Activated CD8-positive, alpha-beta T cell treated with anti-CD3 and anti-CD28 coated beads, Interleukin-2, amount 10 ng/mL, durations not matched to agents 7 days and 5 days (primary cell): ENCODE data around the gene SNTB2. TPM values are rescaled to one million over a fixed set of nuclear protein-coding genes. Genes with fewer than 3 reads are reported as not detected.
A peak's percentile ranks its signal among the peaks of the same experiment; 100 is the strongest.

Source experiments
- ATAC-seq: fragments of 150-1000 bp; cut with Tn5 transposase; one replicate; pipeline ENCODE4 v1.10.0; 2021; ENCODE audit warnings: moderate library complexity
- CTCF ChIA-PET: fragments of 350-600 bp; sonication (Branson Sonifier 250); formaldehyde crosslinking; loops from one replicate; lab custom pipeline; 2021; ENCODE audit warnings: antibody characterized with exemption; lab: Charles Lee
- POLR2A ChIA-PET: fragments of 350-600 bp; sonication (Branson Sonifier 250); formaldehyde crosslinking; loops from one replicate; lab custom pipeline; 2021; ENCODE audit warnings: antibody characterized with exemption; lab: Charles Lee
- DNase-seq: peaks from one replicate; pipeline ENCODE4 v3.0.0-alpha.2; 2020
- H3K27ac Mint-ChIP-seq: one replicate; pipeline ENCODE4 v1.8.0; 2021; ENCODE audit warnings: mild to moderate bottlenecking, mixed read lengths
- H3K27me3 Mint-ChIP-seq: one replicate; pipeline ENCODE4 v1.8.0; 2021; ENCODE audit warnings: low read depth, mixed read lengths
- H3K36me3 Mint-ChIP-seq: one replicate; pipeline ENCODE4 v1.8.0; 2021; ENCODE audit warnings: low read depth, mixed read lengths
- H3K4me1 Mint-ChIP-seq: one replicate; pipeline ENCODE4 v1.8.0; 2021; ENCODE audit warnings: low read depth, mixed read lengths
- H3K4me3 Mint-ChIP-seq: one replicate; pipeline ENCODE4 v1.8.0; 2021; ENCODE audit warnings: mild to moderate bottlenecking, mixed read lengths
- H3K9me3 Mint-ChIP-seq: one replicate; pipeline ENCODE4 v1.8.0; 2022; ENCODE audit warnings: mixed read lengths; ENCODE audit not compliant: insufficient read depth
- total RNA-seq, 2 experiments: library from RNA; stranded (reverse); gene quantifications; one replicate each; pipeline ENCODE4 v1.2.3, GENCODE V29; 2021

Gene SNTB2
- total RNA-seq, 2 experiments from 2014 or later: 24.3 to 25.5 TPM

GRCh38 chr16:69321080-69321479 is 134.1 kb downstream of the SNTB2 start:
- H3K27ac Mint-ChIP-seq: no peak overlapping the region
- ChIA-PET CTCF (no interaction called here), POLR2A (no interaction called here)
- no peaks in the 10 kb centered on the region for H3K27me3 Mint-ChIP-seq
- H3K9me3 Mint-ChIP-seq: no peaks in the 10 kb centered on the region
- peaks cover 7% of the 10 kb centered on the region for H3K4me1 Mint-ChIP-seq
- ATAC-seq (no peak), DNase-seq (no peak)
- H3K4me3 Mint-ChIP-seq: no peak overlapping the region
- peaks cover 73% of the 10 kb centered on the region for H3K36me3 Mint-ChIP-seq

DNA sequence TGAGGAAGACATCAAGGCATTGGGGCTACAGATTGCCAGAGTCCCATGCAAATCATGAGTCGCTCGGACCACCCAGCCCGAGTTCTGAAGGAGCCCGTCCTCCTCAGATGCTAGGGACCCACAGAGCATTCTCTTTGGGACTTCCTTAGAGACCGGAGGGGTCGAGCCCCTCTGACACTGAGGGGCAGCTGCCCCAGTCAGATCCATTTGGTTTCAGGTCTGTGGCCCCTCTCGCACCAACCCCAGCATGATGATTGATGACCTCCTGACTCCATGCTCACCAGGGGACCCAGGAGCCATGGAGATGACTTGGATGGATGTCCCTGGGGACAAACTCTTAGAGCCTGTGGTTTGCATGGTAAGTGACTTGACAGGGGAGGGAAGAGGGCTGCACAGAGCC is 135.4 kb downstream of the SNTB2 start:
- ChIA-PET CTCF (no interaction called here), POLR2A (no interaction called here)
- Mint-ChIP-seq H3K4me3 (no peak overlapping the region), H3K27me3 (no peaks in the 10 kb centered on the region), H3K4me1 (peaks cover 17% of the 10 kb centered on the region), H3K36me3 (peaks cover 70% of the 10 kb centered on the region), H3K9me3 (no peaks in the 10 kb centered on the region), H3K27ac (no peak overlapping the region)
- no peak for ATAC-seq
- no peak for DNase-seq

GRCh38 chr16:69323415-69323814 is 136.5 kb downstream of the SNTB2 start:
- Mint-ChIP-seq H3K27me3 (no peaks in the 10 kb centered on the region), H3K4me1 (peaks cover 22% of the 10 kb centered on the region), H3K27ac (no peak overlapping the region), H3K4me3 (no peak overlapping the region), H3K9me3 (no peaks in the 10 kb centered on the region), H3K36me3 (peaks cover 72% of the 10 kb centered on the region)
- POLR2A ChIA-PET: interaction anchor here (1.3 kb wide), 1 partner anchor 14 kb away, joined by 3 read pairs; no protein-coding TSS in a partner anchor
- no peak for DNase-seq
- CTCF ChIA-PET: no interaction called here
- no peak for ATAC-seq

DNA sequence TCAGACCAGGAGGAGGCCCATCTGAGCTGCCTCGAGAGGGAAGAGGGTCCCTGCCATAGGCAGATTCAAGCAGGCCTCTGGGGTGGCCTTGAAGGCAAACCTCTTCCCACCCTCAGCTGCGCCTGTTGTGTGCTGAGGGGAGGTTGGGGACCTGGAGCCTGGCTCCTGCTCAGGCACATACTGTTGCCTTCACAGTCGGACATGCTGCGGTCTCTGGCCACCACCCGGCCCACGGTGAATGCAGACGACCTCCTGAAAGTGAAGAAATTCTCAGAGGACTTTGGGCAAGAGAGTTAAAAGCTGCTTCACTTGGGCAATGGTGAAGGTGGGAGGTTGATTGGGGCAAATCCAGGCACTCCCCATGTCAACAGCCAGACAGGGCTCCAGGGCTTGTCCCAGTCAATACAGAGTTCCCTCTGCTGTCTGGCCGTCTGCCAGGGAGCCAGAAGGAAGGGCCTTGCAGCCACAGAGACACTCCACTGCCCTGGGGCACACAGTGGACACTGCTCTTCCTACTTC is 137.1 kb downstream of the SNTB2 start:
- ATAC-seq (no peak), DNase-seq (no peak)
- H3K9me3 Mint-ChIP-seq: no peaks in the 10 kb centered on the region
- no peaks in the 10 kb centered on the region for H3K27me3 Mint-ChIP-seq
- POLR2A ChIA-PET: interaction anchor here (1.3 kb wide), 1 partner anchor 14 kb away, joined by 3 read pairs; no protein-coding TSS in a partner anchor
- H3K4me1 Mint-ChIP-seq: peaks cover 29% of the 10 kb centered on the region
- peaks cover 73% of the 10 kb centered on the region for H3K36me3 Mint-ChIP-seq
- no peak overlapping the region for H3K27ac Mint-ChIP-seq
- CTCF ChIA-PET: no interaction called here
- no peak overlapping the region for H3K4me3 Mint-ChIP-seq

- Mint-ChIP-seq H3K27ac (no peak overlapping the region), H3K9me3 (no peaks in the 10 kb centered on the region), H3K4me1 (peaks cover 34% of the 10 kb centered on the region), H3K36me3 (peaks cover 73% of the 10 kb centered on the region), H3K27me3 (no peaks in the 10 kb centered on the region), H3K4me3 (no peak overlapping the region)
- CTCF ChIA-PET: no interaction called here
- POLR2A ChIA-PET: interaction anchor here (1.3 kb wide), 1 partner anchor 13 kb away, joined by 3 read pairs; no protein-coding TSS in a partner anchor
- no peak for DNase-seq
- no peak for ATAC-seq
Observed at GRCh38 chr16:69324585-69325253, 137.8 kb downstream of the SNTB2 start.

DNA sequence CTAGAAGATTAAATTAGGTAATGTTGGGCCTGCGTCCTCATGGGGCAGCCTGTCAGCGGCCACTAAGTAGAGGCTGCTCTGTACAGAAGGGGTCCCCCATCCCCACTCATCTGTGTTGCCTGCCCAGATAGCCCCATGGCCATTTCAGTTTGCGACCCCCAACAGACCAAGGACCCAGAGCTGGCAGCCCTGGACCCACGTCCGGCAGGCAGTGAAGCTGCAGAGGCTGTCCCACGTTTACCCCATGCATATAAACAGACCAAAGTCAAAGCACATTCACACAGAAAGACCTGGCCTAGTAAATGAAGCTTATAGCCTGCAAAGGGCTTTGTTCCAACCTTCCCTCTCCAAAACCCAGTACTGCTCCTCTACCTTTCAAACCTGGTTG is 138.8 kb downstream of the SNTB2 start:
- Mint-ChIP-seq H3K27ac (peak overlapping the region; percentile 43), H3K27me3 (no peaks in the 10 kb centered on the region), H3K9me3 (no peaks in the 10 kb centered on the region), H3K4me3 (no peak overlapping the region), H3K36me3 (peaks cover 68% of the 10 kb centered on the region), H3K4me1 (peaks cover 35% of the 10 kb centered on the region)
- ChIA-PET CTCF (interaction anchor here (0.9 to 1.8 kb wide), 2 partner anchors 10 to 14 kb away, joined by 3 to 6 read pairs; no protein-coding TSS in a partner anchor), POLR2A (interaction anchor here (0.5 to 1.2 kb wide), 2 partner anchors 11 to 13 kb away, joined by 3 to 5 read pairs; partner anchors contain the start of genes COG8 and NIP7)
- ATAC-seq (no peak), DNase-seq (no peak)

- Mint-ChIP-seq H3K9me3 (no peaks in the 10 kb centered on the region), H3K4me1 (peaks cover 37% of the 10 kb centered on the region), H3K27ac (peak overlapping the region; percentile 43), H3K36me3 (peaks cover 65% of the 10 kb centered on the region), H3K4me3 (peak overlapping the region; percentile 15), H3K27me3 (no peaks in the 10 kb centered on the region)
- no peak for DNase-seq
- ChIA-PET CTCF (interaction anchor here (0.6 to 3.3 kb wide), 5 partner anchors 8 to 177 kb away, joined by 3 to 11 read pairs (median 5); no protein-coding TSS in a partner anchor), POLR2A (interaction anchor here (0.5 to 1.2 kb wide), 3 partner anchors 12 to 14 kb away, joined by 3 to 5 read pairs (median 4); partner anchors contain the start of genes COG8 and NIP7)
- ATAC-seq: no peak
Observed at GRCh38 chr16:69326172-69326873, 139.4 kb downstream of the SNTB2 start.

GRCh38 chr16:69327585-69328310 is 140.8 kb downstream of the SNTB2 start:
- ChIA-PET CTCF (interaction anchor here (1.3 to 3.3 kb wide), 4 partner anchors 8 to 178 kb away, joined by 3 to 11 read pairs (median 6); no protein-coding TSS in a partner anchor), POLR2A (interaction anchor here (0.6 to 1.8 kb wide), 2 partner anchors 12 to 301 kb away, joined by 4 to 6 read pairs; partner anchors contain the start of gene NIP7)
- H3K9me3 Mint-ChIP-seq: no peaks in the 10 kb centered on the region
- H3K27me3 Mint-ChIP-seq: no peaks in the 10 kb centered on the region
- no peak for ATAC-seq
- DNase-seq: no peak
- H3K36me3 Mint-ChIP-seq: peaks cover 64% of the 10 kb centered on the region
- peaks cover 38% of the 10 kb centered on the region for H3K4me1 Mint-ChIP-seq
- no peak overlapping the region for H3K27ac Mint-ChIP-seq
- H3K4me3 Mint-ChIP-seq: peak overlapping the region; percentile 82

GRCh38 chr16:69328854-69329316 is 141.9 kb downstream of the SNTB2 start:
- H3K36me3 Mint-ChIP-seq: peaks cover 64% of the 10 kb centered on the region
- CTCF ChIA-PET: interaction anchor here (0.6 to 3.3 kb wide), 6 partner anchors 11 to 179 kb away, joined by 3 to 11 read pairs (median 4); partner anchors contain the start of gene VPS4A
- H3K9me3 Mint-ChIP-seq: no peaks in the 10 kb centered on the region
- H3K27me3 Mint-ChIP-seq: no peaks in the 10 kb centered on the region
- DNase-seq (no peak), ATAC-seq (no peak)
- POLR2A ChIA-PET: interaction anchor here (0.5 to 2.4 kb wide), 4 partner anchors 10 to 160 kb away, joined by 3 to 8 read pairs (median 4); partner anchors contain the start of genes COG8 and NIP7
- peaks cover 38% of the 10 kb centered on the region for H3K4me1 Mint-ChIP-seq
- H3K4me3 Mint-ChIP-seq: peak overlapping the region; percentile 82
- peak overlapping the region; percentile 60 for H3K27ac Mint-ChIP-seq

DNA sequence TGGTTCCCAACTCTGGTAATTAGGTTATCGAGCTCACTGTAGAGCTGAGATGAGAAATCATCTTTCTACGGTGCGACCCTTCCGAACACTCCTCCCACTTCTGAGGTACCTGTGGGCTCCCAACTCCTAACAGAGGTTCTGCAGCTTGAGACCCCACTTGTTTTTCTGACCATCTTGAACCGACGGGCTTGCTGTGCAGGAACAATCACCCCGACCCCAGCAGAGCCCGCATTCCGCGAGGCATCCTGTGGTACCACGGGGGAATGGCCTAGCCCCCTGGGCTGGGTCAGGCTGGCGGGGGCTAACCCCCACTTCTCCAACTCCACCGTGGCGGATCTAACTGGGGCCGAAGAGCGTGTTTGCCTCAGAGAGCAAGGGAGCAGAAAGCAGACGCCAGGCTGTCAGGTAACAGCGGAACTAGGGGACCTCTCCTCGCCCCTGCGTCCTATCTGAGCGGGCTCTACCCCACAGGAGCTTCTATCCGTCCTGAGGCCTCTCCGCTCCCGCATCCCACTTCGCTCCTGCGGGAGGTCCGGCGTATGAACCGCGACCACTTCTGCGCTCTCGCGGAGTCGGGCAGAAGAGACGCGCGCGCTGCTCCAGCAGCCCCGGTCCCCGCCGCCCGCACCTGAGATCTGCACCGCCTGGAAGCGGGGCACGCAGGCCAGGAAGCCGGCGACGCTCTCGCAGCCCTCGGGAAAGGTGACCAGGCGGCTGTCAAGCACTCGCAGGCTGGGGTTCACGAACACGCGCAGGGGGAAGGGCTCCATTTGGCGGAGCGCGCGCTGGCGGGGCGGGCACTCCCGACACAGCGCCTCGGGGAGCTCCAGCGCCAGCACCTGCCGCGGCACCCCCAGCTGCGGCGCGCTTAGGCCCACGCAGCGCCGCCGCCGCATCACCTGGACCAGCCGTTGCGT is 142.7 kb downstream of the SNTB2 start:
- CTCF ChIA-PET: interaction anchor here (1.3 to 3.3 kb wide), 7 partner anchors 11 to 180 kb away, joined by 3 to 11 read pairs (median 5); partner anchors contain the start of gene VPS4A
- ATAC-seq (peak; percentile 57), DNase-seq (peak; percentile 62)
- H3K27me3 Mint-ChIP-seq: no peaks in the 10 kb centered on the region
- peaks cover 38% of the 10 kb centered on the region for H3K4me1 Mint-ChIP-seq
- H3K36me3 Mint-ChIP-seq: peaks cover 66% of the 10 kb centered on the region
- H3K9me3 Mint-ChIP-seq: no peaks in the 10 kb centered on the region
- peak overlapping the region; percentile 82 for H3K4me3 Mint-ChIP-seq
- POLR2A ChIA-PET: interaction anchor here (0.6 to 2.4 kb wide), 6 partner anchors 9 to 17 kb away, joined by 3 to 8 read pairs (median 3); partner anchors contain the start of genes COG8 and NIP7
- peak overlapping the region; percentile 68 for H3K27ac Mint-ChIP-seq
